B cell (primary cell): Measurements from ENCODE around the gene AGAP1. TPM values are rescaled to one million over a fixed set of nuclear protein-coding genes. Genes with fewer than 3 reads are reported as not detected.

ENCODE experiments used
- ATAC-seq: fragments of 200-7000 bp; cut with Tn5 transposase; one replicate; pipeline ENCODE4 v1.10.0; 2021; ENCODE audit warnings: low read depth, mild to moderate bottlenecking, moderate number of reproducible peaks, moderate library complexity
- CTCF ChIA-PET: fragments of 350-600 bp; sonication (Branson Sonifier 250); formaldehyde crosslinking; loops from one replicate; lab custom pipeline; 2021; ENCODE audit warnings: antibody characterized with exemption, inconsistent platforms; lab: Charles Lee
- POLR2A ChIA-PET: fragments of 350-600 bp; sonication (Branson Sonifier 250); formaldehyde crosslinking; loops from one replicate; lab custom pipeline; 2021; ENCODE audit warnings: antibody characterized with exemption; lab: Charles Lee
- DNase-seq: peaks from one replicate; pipeline ENCODE4 v3.0.0; 2013
- H2AFZ ChIP-seq: 2 replicates; pipeline ENCODE4 v1.6.1; 2012; ENCODE audit warnings: mild to moderate bottlenecking, low read depth, low read length; ENCODE audit not compliant: insufficient read depth, poor library complexity, severe bottlenecking
- H3K27ac ChIP-seq, 2 donors: 1 replicate in 1 of 2; 2 replicates in 1 of 2; pipeline ENCODE4 v1.5.1; 2012 to 2013; ENCODE audit warnings: low read length in 2 of 2, mild to moderate bottlenecking in 2 of 2, moderate library complexity in 1 of 2
- H3K27me3 ChIP-seq, 4 experiments: fragments of 200-600 bp in 1 of 4; sonication (generic) in 1 of 4; replicated peaks in 1 of 4; 1 replicate in 2 of 4; 2 replicates in 2 of 4; pipeline versions ENCODE4 v1.6.1 to v1.7.0; 2013 to 2016; ENCODE audit warnings: low read length in 3 of 4, mild to moderate bottlenecking in 2 of 4, mixed read lengths in 1 of 4, moderate library complexity in 1 of 4; ENCODE audit not compliant: insufficient read depth in 4 of 4, control insufficient read depth in 3 of 4; ENCODE audit errors: control extremely low read depth in 1 of 4
- H3K36me3 ChIP-seq, 2 experiments: replicated peaks in 1 of 2; 1 replicate in 1 of 2; 2 replicates in 1 of 2; pipeline versions ENCODE4 v1.6.1 to v1.7.1; 2013; ENCODE audit warnings: low read length in 1 of 2; ENCODE audit not compliant: insufficient read depth in 2 of 2, control insufficient read depth in 1 of 2; ENCODE audit errors: control extremely low read depth in 1 of 2, extremely low read depth in 1 of 2
- H3K4me1 ChIP-seq, 2 donors: fragments of 200-600 bp in 1 of 2; sonication (generic) in 1 of 2; 1 replicate in 1 of 2; 2 replicates in 1 of 2; pipeline versions ENCODE4 v1.5.1 to v1.6.1; 2013 to 2017; ENCODE audit warnings: low read length in 2 of 2; ENCODE audit not compliant: control insufficient read depth in 2 of 2, insufficient read depth in 2 of 2
- H3K4me2 ChIP-seq: replicated peaks from 2 replicates; pipeline ENCODE3; 2012; ENCODE audit warnings: mild to moderate bottlenecking, low read depth, low read length; ENCODE audit not compliant: poor library complexity, severe bottlenecking
- H3K4me3 ChIP-seq, 5 experiments: fragments of 200-600 bp in 1 of 5; sonication (generic) in 1 of 5; 1 replicate in 3 of 5; 2 replicates in 2 of 5; pipeline versions ENCODE4 v1.5.1 to v1.7.0; 2011 to 2016; ENCODE audit warnings: low read length in 4 of 5, mild to moderate bottlenecking in 4 of 5, low read depth in 2 of 5, control low read depth in 1 of 5, moderate library complexity in 1 of 5; ENCODE audit not compliant: insufficient read depth in 1 of 5; ENCODE audit errors: control extremely low read depth in 1 of 5, extremely low read depth in 1 of 5
- H3K79me2 ChIP-seq: fragments of 200-600 bp; sonication (generic); one replicate; pipeline ENCODE4 v1.6.0; 2016; ENCODE audit warnings: low read length; ENCODE audit not compliant: control insufficient read depth, insufficient read depth
- H3K9ac ChIP-seq: fragments of 200-600 bp; sonication (generic); 2 replicates; pipeline ENCODE4 v1.6.1; 2017; ENCODE audit warnings: mild to moderate bottlenecking, low read length, moderate library complexity
- H3K9me3 ChIP-seq, 3 donors: one replicate each; pipeline versions ENCODE4 v1.6.1 to v1.7.1; 2013; ENCODE audit warnings: low read length in 2 of 3; ENCODE audit not compliant: control insufficient read depth in 2 of 3, insufficient read depth in 1 of 3; ENCODE audit errors: control extremely low read depth in 1 of 3
- H4K20me1 ChIP-seq: 2 replicates; pipeline ENCODE4 v1.6.0; 2012; ENCODE audit warnings: mild to moderate bottlenecking, low read length; ENCODE audit not compliant: insufficient read depth, control insufficient read depth, poor library complexity, severe bottlenecking
- H3K27ac Mint-ChIP-seq: one replicate; pipeline ENCODE4 v1.8.0; 2021; ENCODE audit warnings: mixed read lengths
- H3K27me3 Mint-ChIP-seq: one replicate; pipeline ENCODE4 v1.8.0; 2021; ENCODE audit warnings: mixed read lengths
- H3K4me1 Mint-ChIP-seq: one replicate; pipeline ENCODE4 v1.8.0; 2021; ENCODE audit warnings: mixed read lengths
- H3K4me3 Mint-ChIP-seq: one replicate; pipeline ENCODE4 v1.8.0; 2021; ENCODE audit warnings: mixed read lengths
- H3K9me3 Mint-ChIP-seq: one replicate; pipeline ENCODE4 v1.8.0; 2022; ENCODE audit warnings: mixed read lengths; ENCODE audit not compliant: insufficient read depth
- EZH2 ChIP-seq: IDR thresholded peaks from 2 replicates; pipeline ENCODE4 v1.6.1; 2012; ENCODE audit warnings: borderline replicate concordance, low read depth, mild to moderate bottlenecking, moderate library complexity, low read length; ENCODE audit not compliant: insufficient read depth, poor library complexity, severe bottlenecking
- WGBS: methylation state at CpG from one replicate; pipeline ENCODE4 v1.1.5; 2013; ENCODE audit warnings: missing lambda C conversion rate; ENCODE audit not compliant: insufficient coverage; 5-methylcytosine and 5-hydroxymethylcytosine counted together
- intact Hi-C: fragments of 100-400 bp; cut with micrococcal nuclease; formaldehyde crosslinking; loops from one replicate; pipeline ENCODE4 v1.10.0; 2022
- polyA plus RNA-seq: library from polyadenylated mRNA; depleted of rRNA; stranded (reverse); fragments of >200 nt; gene quantifications from 2 replicates; pipeline ENCODE4 v1.2.3, GENCODE V29; 2012
- total RNA-seq, 2 donors: library from RNA; stranded (reverse); fragments of 120-200 nt in 1 of 2; gene quantifications; 1 replicate in 1 of 2; 2 replicates in 1 of 2; pipeline versions ENCODE4 v1.2.3 to v1.2.4, GENCODE V29; 2013 to 2022
- TF ChIP-seq, protein P1 (sequence below): fragments of 200-600 bp; IDR thresholded peaks from one replicate; pipeline ENCODE4 v1.8.0; 2022; ENCODE audit warnings: antibody characterized with exemption, mild to moderate bottlenecking

Gene AGAP1
- total and polyA plus RNA-seq, 2 donors (not counting 1 experiment from before 2014, with no cell fraction given): 0.01 TPM; not detected in 1

DNA sequence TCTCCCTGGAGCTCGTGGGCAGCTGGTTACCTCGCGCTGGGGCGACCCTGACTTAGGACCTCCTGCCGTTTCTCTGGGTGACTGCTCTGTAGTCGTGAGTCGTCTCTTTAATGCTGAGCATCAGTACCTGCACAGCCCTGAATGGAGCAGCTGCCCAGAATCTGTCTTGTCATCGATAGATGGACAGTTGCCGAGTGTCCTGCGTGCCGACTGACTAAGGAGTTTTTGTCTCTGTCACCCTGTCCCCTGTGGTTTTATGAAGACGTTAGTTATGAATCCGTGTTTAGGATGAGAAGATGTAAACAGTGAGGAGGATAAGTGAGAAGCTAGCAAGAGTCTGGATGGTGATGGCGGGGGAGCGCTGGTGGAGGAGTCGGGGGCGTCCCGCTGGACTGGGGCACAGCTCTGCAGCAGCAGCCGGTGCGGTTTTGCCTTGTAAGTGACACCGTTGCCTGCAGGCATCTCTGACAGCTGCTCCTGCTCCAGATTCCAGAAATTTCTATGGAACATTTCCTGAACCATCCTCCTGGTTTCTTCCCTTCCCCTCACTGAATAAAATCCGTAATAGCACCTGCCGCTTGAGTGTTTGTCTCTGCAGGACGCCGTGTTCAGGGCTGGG, 13.3 kb downstream of the AGAP1 start:
- TF ChIP-seq EZH2: no peak
- TF ChIP-seq, protein P1, sequence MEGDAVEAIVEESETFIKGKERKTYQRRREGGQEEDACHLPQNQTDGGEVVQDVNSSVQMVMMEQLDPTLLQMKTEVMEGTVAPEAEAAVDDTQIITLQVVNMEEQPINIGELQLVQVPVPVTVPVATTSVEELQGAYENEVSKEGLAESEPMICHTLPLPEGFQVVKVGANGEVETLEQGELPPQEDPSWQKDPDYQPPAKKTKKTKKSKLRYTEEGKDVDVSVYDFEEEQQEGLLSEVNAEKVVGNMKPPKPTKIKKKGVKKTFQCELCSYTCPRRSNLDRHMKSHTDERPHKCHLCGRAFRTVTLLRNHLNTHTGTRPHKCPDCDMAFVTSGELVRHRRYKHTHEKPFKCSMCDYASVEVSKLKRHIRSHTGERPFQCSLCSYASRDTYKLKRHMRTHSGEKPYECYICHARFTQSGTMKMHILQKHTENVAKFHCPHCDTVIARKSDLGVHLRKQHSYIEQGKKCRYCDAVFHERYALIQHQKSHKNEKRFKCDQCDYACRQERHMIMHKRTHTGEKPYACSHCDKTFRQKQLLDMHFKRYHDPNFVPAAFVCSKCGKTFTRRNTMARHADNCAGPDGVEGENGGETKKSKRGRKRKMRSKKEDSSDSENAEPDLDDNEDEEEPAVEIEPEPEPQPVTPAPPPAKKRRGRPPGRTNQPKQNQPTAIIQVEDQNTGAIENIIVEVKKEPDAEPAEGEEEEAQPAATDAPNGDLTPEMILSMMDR: no peak
- no peaks in the 10 kb centered on the region for H4K20me1 ChIP-seq
- 88% methylated on average over 25 of the region's 25 CpGs for WGBS
- no peaks in the 10 kb centered on the region for H3K79me2 ChIP-seq
- no peaks in the 10 kb centered on the region for H3K4me1 ChIP-seq
- intact Hi-C loops: no loop called here
- H3K4me3 Mint-ChIP-seq: no peak overlapping the region
- H3K9ac ChIP-seq: no peak overlapping the region
- H3K4me1 Mint-ChIP-seq: no peaks in the 10 kb centered on the region
- H3K27me3 ChIP-seq: peaks cover 0 to 11% (median 4%) of the 10 kb centered on the region in 4 experiments
- H3K27me3 Mint-ChIP-seq: peaks cover 31% of the 10 kb centered on the region
- H3K9me3 Mint-ChIP-seq: peaks cover 7% of the 10 kb centered on the region
- H2AFZ ChIP-seq: no peak overlapping the region
- ATAC-seq (no peak), DNase-seq (no peak)
- H3K27ac ChIP-seq: no peak overlapping the region
- H3K27ac Mint-ChIP-seq: no peak overlapping the region
- peaks cover 0 to 18% (median 0%) of the 10 kb centered on the region in 3 donors for H3K9me3 ChIP-seq
- POLR2A ChIA-PET: no interaction called here
- H3K4me2 ChIP-seq: no peak overlapping the region
- H3K36me3 ChIP-seq: no peaks in the 10 kb centered on the region
- no peak overlapping the region for H3K4me3 ChIP-seq
- CTCF ChIA-PET: no interaction called here

DNA sequence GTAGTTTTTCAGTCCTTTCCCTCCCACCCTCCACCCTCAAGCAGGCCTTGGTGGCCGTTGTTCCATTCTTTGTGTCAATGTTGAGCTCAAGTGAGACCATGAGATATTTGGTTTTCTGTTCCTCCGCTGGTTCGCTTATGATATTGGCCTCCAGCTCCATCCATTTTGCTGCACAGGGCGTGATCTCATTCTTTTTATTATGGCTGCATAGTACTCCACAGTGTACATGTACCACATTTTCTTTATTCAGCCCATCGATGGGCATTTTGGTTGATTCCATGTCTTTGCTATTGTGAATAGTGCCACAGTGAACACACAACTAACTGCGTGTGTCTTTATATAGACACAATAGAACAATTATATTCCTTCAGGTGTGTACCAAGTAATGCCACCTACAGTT, 14.1 kb downstream of the AGAP1 start:
- Histone ChIP-seq H4K20me1 (no peaks in the 10 kb centered on the region), H3K36me3 (no peaks in the 10 kb centered on the region), H3K4me2 (no peak overlapping the region), H3K4me1 (no peaks in the 10 kb centered on the region), H3K27me3 (peaks cover 0 to 7% (median 0%) of the 10 kb centered on the region in 4 experiments), H3K27ac (no peak overlapping the region), H2AFZ (no peak overlapping the region), H3K9ac (no peak overlapping the region), H3K79me2 (no peaks in the 10 kb centered on the region), H3K9me3 (peaks cover 0 to 19% (median 0%) of the 10 kb centered on the region in 3 donors), H3K4me3 (no peak overlapping the region)
- intact Hi-C loops: no loop called here
- TF ChIP-seq EZH2: no peak
- TF ChIP-seq, protein P1: no peak
- Mint-ChIP-seq H3K27ac (no peak overlapping the region), H3K9me3 (peaks cover 7% of the 10 kb centered on the region), H3K4me3 (no peak overlapping the region), H3K27me3 (peaks cover 23% of the 10 kb centered on the region), H3K4me1 (no peaks in the 10 kb centered on the region)
- WGBS: 90% methylated on average over 3 of the region's 6 CpGs
- ATAC-seq (no peak), DNase-seq (no peak)
- ChIA-PET CTCF (interaction anchor here (0.7 kb wide), 1 partner anchor 1846 kb away, joined by 3 read pairs; no protein-coding TSS in a partner anchor), POLR2A (no interaction called here)
